ENCODE results near the gene TANGO2.

TANGO2 gene

GRCh38 chr22:20068640-20069039 is 47.7 kb downstream of the TANGO2 start:
- Mint-ChIP-seq H3K9me3 (no peaks in the 10 kb centered on the region), H3K4me3 (no peak overlapping the region), H3K27ac (no peak overlapping the region), H3K4me1 (no peaks in the 10 kb centered on the region), H3K27me3 (ENCODE audit: low read depth) (no peaks in the 10 kb centered on the region), H3K36me3 (ENCODE audit: low read depth) (no peaks in the 10 kb centered on the region)
- TF ChIP-seq, protein P1, sequence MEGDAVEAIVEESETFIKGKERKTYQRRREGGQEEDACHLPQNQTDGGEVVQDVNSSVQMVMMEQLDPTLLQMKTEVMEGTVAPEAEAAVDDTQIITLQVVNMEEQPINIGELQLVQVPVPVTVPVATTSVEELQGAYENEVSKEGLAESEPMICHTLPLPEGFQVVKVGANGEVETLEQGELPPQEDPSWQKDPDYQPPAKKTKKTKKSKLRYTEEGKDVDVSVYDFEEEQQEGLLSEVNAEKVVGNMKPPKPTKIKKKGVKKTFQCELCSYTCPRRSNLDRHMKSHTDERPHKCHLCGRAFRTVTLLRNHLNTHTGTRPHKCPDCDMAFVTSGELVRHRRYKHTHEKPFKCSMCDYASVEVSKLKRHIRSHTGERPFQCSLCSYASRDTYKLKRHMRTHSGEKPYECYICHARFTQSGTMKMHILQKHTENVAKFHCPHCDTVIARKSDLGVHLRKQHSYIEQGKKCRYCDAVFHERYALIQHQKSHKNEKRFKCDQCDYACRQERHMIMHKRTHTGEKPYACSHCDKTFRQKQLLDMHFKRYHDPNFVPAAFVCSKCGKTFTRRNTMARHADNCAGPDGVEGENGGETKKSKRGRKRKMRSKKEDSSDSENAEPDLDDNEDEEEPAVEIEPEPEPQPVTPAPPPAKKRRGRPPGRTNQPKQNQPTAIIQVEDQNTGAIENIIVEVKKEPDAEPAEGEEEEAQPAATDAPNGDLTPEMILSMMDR (IDR thresholded peaks at IDR 0.05; ENCODE audit: unreplicated experiment in 3 of 3) = no peak

DNA sequence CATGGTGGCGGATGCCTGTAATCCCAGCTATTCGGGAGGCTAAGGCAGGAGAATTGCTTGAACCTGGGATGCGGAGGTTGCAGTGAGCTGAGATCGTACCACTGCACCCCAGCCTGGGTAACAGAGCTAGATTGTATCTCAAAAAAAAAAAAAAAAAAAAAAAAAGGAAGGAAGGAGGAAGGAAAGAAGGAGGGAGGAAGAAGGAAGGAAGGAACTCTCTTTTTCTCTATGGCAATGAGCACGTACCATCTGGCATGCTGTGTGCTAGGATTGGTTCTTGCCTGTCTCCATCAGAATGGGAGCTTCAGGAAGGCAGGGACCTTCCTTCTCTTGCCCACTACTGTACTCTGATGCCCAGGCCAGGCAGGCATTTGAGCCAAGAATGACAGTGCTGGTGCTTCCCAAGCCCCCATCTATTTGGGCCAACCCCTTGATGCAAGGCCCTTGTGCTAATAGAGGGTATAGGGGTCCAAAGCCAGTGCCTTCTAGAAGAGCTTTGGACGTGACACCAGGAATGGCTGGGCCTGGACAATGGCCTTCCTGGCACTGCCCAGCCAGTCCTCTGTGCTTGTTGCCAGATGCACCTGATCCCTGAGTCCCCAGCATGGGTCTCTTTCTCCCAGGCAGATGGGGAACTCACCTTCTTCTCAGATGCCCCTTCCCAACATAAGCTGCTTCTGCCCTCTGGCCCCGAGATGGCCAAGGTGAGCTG is 48.6 kb downstream of the TANGO2 start:
- Mint-ChIP-seq H3K9me3 (no peaks in the 10 kb centered on the region), H3K4me1 (no peaks in the 10 kb centered on the region), H3K4me3 (no peak overlapping the region), H3K27ac (no peak overlapping the region), H3K36me3 (ENCODE audit: low read depth) (no peaks in the 10 kb centered on the region), H3K27me3 (ENCODE audit: low read depth) (no peaks in the 10 kb centered on the region)
- TF ChIP-seq, protein P1 (IDR thresholded peaks at IDR 0.05; ENCODE audit: unreplicated experiment in 3 of 3) = no peak

DNA sequence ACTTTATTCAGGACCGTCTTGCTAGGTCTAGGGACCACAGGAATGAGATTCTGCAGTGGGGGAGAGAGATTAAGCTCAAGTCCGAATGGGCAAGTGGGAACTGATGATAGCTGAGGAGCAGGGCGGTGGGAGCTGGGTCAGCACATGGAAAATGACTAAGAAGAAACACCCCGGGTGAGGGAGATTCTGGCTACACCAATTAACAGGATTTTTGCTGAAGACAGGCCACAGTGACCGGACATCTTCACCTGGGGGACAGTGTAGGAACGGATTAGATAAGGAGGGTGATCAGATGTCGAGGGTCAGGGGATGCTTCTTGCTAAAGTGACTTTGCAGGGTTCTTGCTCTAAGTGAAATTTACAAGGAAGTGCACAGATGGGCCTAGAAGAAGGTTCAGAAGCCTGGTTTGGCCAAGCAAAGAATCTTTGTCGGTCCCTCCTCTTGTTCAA is 50.6 kb downstream of the TANGO2 start:
- TF ChIP-seq, protein P1 (IDR thresholded peaks at IDR 0.05; ENCODE audit: unreplicated experiment in 3 of 3) = no peak
- no peaks in the 10 kb centered on the region for H3K4me1 Mint-ChIP-seq
- H3K9me3 Mint-ChIP-seq = no peaks in the 10 kb centered on the region
- H3K4me3 Mint-ChIP-seq = no peak overlapping the region
- H3K36me3 Mint-ChIP-seq (ENCODE audit: low read depth) = no peaks in the 10 kb centered on the region
- H3K27me3 Mint-ChIP-seq (ENCODE audit: low read depth) = no peaks in the 10 kb centered on the region
- no peak overlapping the region for H3K27ac Mint-ChIP-seq

DNA sequence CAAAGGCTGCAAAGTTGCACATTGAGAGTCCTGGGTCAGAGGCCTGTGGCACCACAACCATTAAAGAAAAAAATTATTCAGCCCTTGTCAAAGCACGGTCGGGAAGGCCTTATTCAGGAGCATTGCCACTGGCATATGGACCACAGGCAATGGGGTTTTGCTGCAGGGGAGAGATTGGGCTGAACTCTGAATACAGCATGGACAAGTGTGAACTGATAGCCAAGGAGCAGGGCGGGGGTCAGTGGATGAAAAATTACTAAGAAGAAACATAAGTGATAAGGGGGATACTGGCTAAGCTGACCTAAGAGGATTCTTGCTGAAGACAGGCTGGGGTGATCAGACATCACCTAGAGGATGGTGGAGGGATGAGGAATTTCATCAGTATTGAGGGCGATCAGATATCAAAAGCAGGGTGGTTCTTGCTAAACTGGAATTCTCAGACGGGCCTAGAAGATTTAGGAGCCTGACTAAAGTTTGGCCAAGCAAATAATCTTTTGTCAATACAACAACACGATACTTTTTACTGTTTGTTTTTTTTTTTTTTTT is 55.8 kb downstream of the TANGO2 start:
- TF ChIP-seq, protein P1 (IDR thresholded peaks at IDR 0.05; ENCODE audit: unreplicated experiment in 3 of 3) = no peak
- peak overlapping the region; percentile 50 to 74 (median 59) for H3K4me3 Mint-ChIP-seq

GRCh38 chr22:20079745-20080444 is 59.0 kb downstream of the TANGO2 start, which contains the start of gene DGCR8:
Gene DGCR8, plus strand, starts transcription at chr22:20080241. Its CDS starts 5,723 bp downstream, at chr22:20085964.
- Mint-ChIP-seq H3K4me3 (peak within 1 kb of the TSS; percentile 91 to 96 (median 93)), H3K27ac (peak within 1 kb of the TSS; percentile 94 to 99 (median 99)), H3K4me1 (peaks cover 39% of the 10 kb centered on the region), H3K9me3 (no peaks in the 10 kb centered on the region), H3K36me3 (ENCODE audit: low read depth) (no peaks in the 10 kb centered on the region), H3K27me3 (ENCODE audit: low read depth) (no peaks in the 10 kb centered on the region)
- TF ChIP-seq, protein P1 (IDR thresholded peaks at IDR 0.05; ENCODE audit: unreplicated experiment in 3 of 3) = no peak

More for the DNA sequence above, 55.8 kb downstream of the TANGO2 start:
- H3K9me3 Mint-ChIP-seq = no peaks in the 10 kb centered on the region
- H3K27ac Mint-ChIP-seq = peak overlapping the region; percentile 29 to 76 (median 61)
- no peaks in the 10 kb centered on the region for H3K27me3 Mint-ChIP-seq (ENCODE audit: low read depth)
- H3K36me3 Mint-ChIP-seq (ENCODE audit: low read depth) = no peaks in the 10 kb centered on the region
- peaks cover 12% of the 10 kb centered on the region for H3K4me1 Mint-ChIP-seq
